ENCODE data around the gene PELI3. TPM values are rescaled to one million over a fixed set of nuclear protein-coding genes. Genes with fewer than 3 reads are reported as not detected.

PELI3 gene
- total RNA-seq, 2 donors from 2014 or later, result 12.4 to 13.0 TPM

- intact Hi-C loops (cut with DNase I), result no loop called here
- no peak for DNase-seq (ENCODE audit: low spot score)
Measured at GRCh38 chr11:66491315-66491935, 24.7 kb downstream of the PELI3 start.

- intact Hi-C loops (cut with DNase I), result no loop called here
Measured at GRCh38 chr11:66492161-66492865, 25.6 kb downstream of the PELI3 start.

GRCh38 chr11:66493130-66493529, 26.4 kb downstream of the PELI3 start:
- intact Hi-C loops (cut with DNase I), result no loop called here
- DNase-seq (ENCODE audit: low spot score), result no peak

More at GRCh38 chr11:66492161-66492865, 25.6 kb downstream of the PELI3 start:
- no peak for DNase-seq (ENCODE audit: low spot score)

GRCh38 chr11:66494458-66494857, 27.8 kb downstream of the PELI3 start:
- DNase-seq (ENCODE audit: low spot score), result no peak
- intact Hi-C loops (cut with DNase I), result no loop called here

- intact Hi-C loops (cut with DNase I), result loop anchor here in 1 of 2 donors (5.0 kb wide), 1 partner anchor 628 kb away; no protein-coding TSS in a partner anchor
- no peak for DNase-seq (ENCODE audit: low spot score)
Measured at GRCh38 chr11:66494935-66495334, 28.2 kb downstream of the PELI3 start.

- DNase-seq (ENCODE audit: low spot score), result no peak
- intact Hi-C loops (cut with DNase I), result loop anchor here in 1 of 2 donors (5.0 kb wide), 1 partner anchor 628 kb away; no protein-coding TSS in a partner anchor
Measured at GRCh38 chr11:66495401-66495854, 28.7 kb downstream of the PELI3 start.

GRCh38 chr11:66497206-66497605, 30.5 kb downstream of the PELI3 start:
- intact Hi-C loops (cut with DNase I), result loop anchor here in 1 of 2 donors (5.0 kb wide), 1 partner anchor 630 kb away; no protein-coding TSS in a partner anchor

GRCh38 chr11:66498506-66498905, 31.8 kb downstream of the PELI3 start:
- intact Hi-C loops (cut with DNase I), result loop anchor here in 1 of 2 donors (5.0 kb wide), 1 partner anchor 631 kb away; no protein-coding TSS in a partner anchor
- DNase-seq (ENCODE audit: low spot score), result no peak

More at GRCh38 chr11:66497206-66497605, 30.5 kb downstream of the PELI3 start:
- DNase-seq (ENCODE audit: low spot score), result no peak

- intact Hi-C loops (cut with DNase I), result no loop called here
- DNase-seq (ENCODE audit: low spot score), result no peak
Measured at GRCh38 chr11:66505276-66505816, 38.6 kb downstream of the PELI3 start.

- intact Hi-C loops (cut with DNase I), result no loop called here
- no peak for DNase-seq (ENCODE audit: low spot score)
Measured at GRCh38 chr11:66509131-66509561, 42.4 kb downstream of the PELI3 start.

- intact Hi-C loops (cut with DNase I), result no loop called here
- DNase-seq (ENCODE audit: low spot score), result peak; percentile 97
Measured at GRCh38 chr11:66510271-66510989, 43.7 kb downstream of the PELI3 start, which contains the start of gene BBS1. BBS1 (plus strand) TSS chr11:66510635; CDS start chr11:66510660, 25 bp downstream.

- DNase-seq (ENCODE audit: low spot score), result no peak
- intact Hi-C loops (cut with DNase I), result no loop called here
Measured at GRCh38 chr11:66510990-66511339, 44.3 kb downstream of the PELI3 start.

GRCh38 chr11:66523611-66524010, 56.9 kb downstream of the PELI3 start:
- intact Hi-C loops (cut with DNase I), result no loop called here
- DNase-seq (ENCODE audit: low spot score), result no peak

GRCh38 chr11:66524304-66525040, 57.8 kb downstream of the PELI3 start:
- intact Hi-C loops (cut with DNase I), result no loop called here
- DNase-seq (ENCODE audit: low spot score), result no peak

Other genes starting within 250 kb of the PELI3 start
- 10 to 100 TPM; 30.1 to 41.3 TPM for gene KLC2, start 209.2 kb upstream of the PELI3 start, total RNA-seq
- 100 to 1,000 TPM; 102 to 112 TPM for gene RAB1B, start 198.3 kb upstream of the PELI3 start, total RNA-seq
- not detected for gene CNIH2, start 188.7 kb upstream of the PELI3 start, total RNA-seq
- gene YIF1A, start 177.8 kb upstream of the PELI3 start, total RNA-seq, result 10 to 100 TPM; 63.9 to 73.6 TPM
- not detected for gene TMEM151A, start 175.0 kb upstream of the PELI3 start, total RNA-seq
- gene CD248, start 149.9 kb upstream of the PELI3 start, total RNA-seq, result 100 to 1,000 TPM in 1 of 2 donors, 10 to 100 TPM in 1; 67.5 to 248 TPM
- gene RIN1, start 130.5 kb upstream of the PELI3 start, total RNA-seq, result 1 to 10 TPM; 5.4 to 7.4 TPM
- 10 to 100 TPM; 20.4 to 22.0 TPM for gene BRMS1, start 121.8 kb upstream of the PELI3 start, total RNA-seq
- 10 to 100 TPM; 16.5 to 20.0 TPM for gene B4GAT1, start 119.3 kb upstream of the PELI3 start, total RNA-seq
- 1 to 10 TPM; 1.7 to 2.0 TPM for gene SLC29A2, start 95.1 kb upstream of the PELI3 start, total RNA-seq
- gene NPAS4, start 45.9 kb upstream of the PELI3 start, total RNA-seq, result 1 to 10 TPM; 2.6 to 6.5 TPM
- gene MRPL11, start 28.1 kb upstream of the PELI3 start, total RNA-seq, result 10 to 100 TPM; 36.5 to 37.2 TPM
- gene DPP3, start 13.5 kb downstream of the PELI3 start, total RNA-seq, result 10 to 100 TPM; 27.1 to 29.4 TPM
- gene BBS1, start 43.7 kb downstream of the PELI3 start, total RNA-seq, result 10 to 100 TPM; 23.4 to 31.1 TPM
- 1 to 10 TPM; 9.0 TPM for gene ZDHHC24, start 79.1 kb downstream of the PELI3 start, total RNA-seq
- gene ACTN3, start 80.0 kb downstream of the PELI3 start, total RNA-seq, result under 1 TPM; 0.14 to 0.51 TPM
- 10 to 100 TPM; 38.6 to 73.9 TPM for gene CTSF, start 101.7 kb downstream of the PELI3 start, total RNA-seq
- under 1 TPM; 0.24 to 0.46 TPM for gene CCDC87, start 126.2 kb downstream of the PELI3 start, total RNA-seq
- gene CCS, start 126.3 kb downstream of the PELI3 start, total RNA-seq, result 10 to 100 TPM; 18.8 to 31.8 TPM
- gene RBM14, start 149.7 kb downstream of the PELI3 start, total RNA-seq, result 10 to 100 TPM; 39.7 to 51.7 TPM
- gene RBM4, start 171.8 kb downstream of the PELI3 start, total RNA-seq, result 10 to 100 TPM; 63.4 to 68.9 TPM
- gene RBM4B, start 211.0 kb downstream of the PELI3 start, total RNA-seq, result 10 to 100 TPM in 1 of 2 donors, 1 to 10 TPM in 1; 9.0 to 10.2 TPM

All from posterior vena cava (tissue), 2 donors.